Brain microvascular endothelial cell (primary cell): Measurements from ENCODE around the gene USP13.

Experiments
- DNase-seq: peaks from one replicate; pipeline ENCODE4 v3.0.0-alpha.2; 2020
- H3K27ac ChIP-seq: fragments of 250-450 bp; sonication (Bioruptor Pico); 2 replicates; pipeline ENCODE4 v1.5.1; 2020; ENCODE audit warnings: mild to moderate bottlenecking, moderate library complexity
- H3K27me3 ChIP-seq: fragments of 250-450 bp; sonication (Bioruptor Pico); replicated peaks from 2 replicates; pipeline ENCODE4 v1.5.1; 2020; ENCODE audit warnings: mild to moderate bottlenecking
- H3K36me3 ChIP-seq: fragments of 250-450 bp; sonication (Bioruptor Pico); replicated peaks from 2 replicates; pipeline ENCODE4 v1.5.1; 2020; ENCODE audit warnings: mild to moderate bottlenecking
- H3K4me3 ChIP-seq: 2 replicates; pipeline ENCODE4 v1.5.1; 2011; ENCODE audit warnings: low read depth, mild to moderate bottlenecking, control low read depth, low read length, moderate library complexity
- in situ Hi-C: cut with HindIII; loops from 2 replicates; pipeline ENCODE4 v1.10.0; 2017; ENCODE audit warnings: low sequenced_read_pairs, low pct_ligation_motif_present
- TF ChIP-seq, protein P1 (sequence below): IDR thresholded peaks from 2 replicates; pipeline ENCODE4 v1.5.1; 2011; ENCODE audit warnings: low read depth, mild to moderate bottlenecking, moderate library complexity, low read length, control low read depth, inconsistent platforms; ENCODE audit errors: missing control alignments

USP13 gene

GRCh38 chr3:179608931-179609720 lies 43.7 kb upstream of the USP13 start:
- H3K4me3 ChIP-seq: no peak overlapping the region
- DNase-seq: no peak
- in situ Hi-C loops: no loop called here
- no peak overlapping the region for H3K27ac ChIP-seq
- no peaks in the 10 kb centered on the region for H3K36me3 ChIP-seq
- H3K27me3 ChIP-seq: no peaks in the 10 kb centered on the region
- TF ChIP-seq, protein P1, sequence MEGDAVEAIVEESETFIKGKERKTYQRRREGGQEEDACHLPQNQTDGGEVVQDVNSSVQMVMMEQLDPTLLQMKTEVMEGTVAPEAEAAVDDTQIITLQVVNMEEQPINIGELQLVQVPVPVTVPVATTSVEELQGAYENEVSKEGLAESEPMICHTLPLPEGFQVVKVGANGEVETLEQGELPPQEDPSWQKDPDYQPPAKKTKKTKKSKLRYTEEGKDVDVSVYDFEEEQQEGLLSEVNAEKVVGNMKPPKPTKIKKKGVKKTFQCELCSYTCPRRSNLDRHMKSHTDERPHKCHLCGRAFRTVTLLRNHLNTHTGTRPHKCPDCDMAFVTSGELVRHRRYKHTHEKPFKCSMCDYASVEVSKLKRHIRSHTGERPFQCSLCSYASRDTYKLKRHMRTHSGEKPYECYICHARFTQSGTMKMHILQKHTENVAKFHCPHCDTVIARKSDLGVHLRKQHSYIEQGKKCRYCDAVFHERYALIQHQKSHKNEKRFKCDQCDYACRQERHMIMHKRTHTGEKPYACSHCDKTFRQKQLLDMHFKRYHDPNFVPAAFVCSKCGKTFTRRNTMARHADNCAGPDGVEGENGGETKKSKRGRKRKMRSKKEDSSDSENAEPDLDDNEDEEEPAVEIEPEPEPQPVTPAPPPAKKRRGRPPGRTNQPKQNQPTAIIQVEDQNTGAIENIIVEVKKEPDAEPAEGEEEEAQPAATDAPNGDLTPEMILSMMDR: no peak

- H3K27ac ChIP-seq: no peak overlapping the region
- no peaks in the 10 kb centered on the region for H3K36me3 ChIP-seq
- TF ChIP-seq, protein P1: no peak
- no peak for DNase-seq
- no peak overlapping the region for H3K4me3 ChIP-seq
- H3K27me3 ChIP-seq: no peaks in the 10 kb centered on the region
- in situ Hi-C loops: no loop called here
Observed at GRCh38 chr3:179610066-179610465, 42.8 kb upstream of the USP13 start.

GRCh38 chr3:179613807-179614206 lies 39.0 kb upstream of the USP13 start:
- Histone ChIP-seq H3K27me3 (no peaks in the 10 kb centered on the region), H3K36me3 (no peaks in the 10 kb centered on the region), H3K27ac (peak overlapping the region; percentile 51), H3K4me3 (no peak overlapping the region)
- in situ Hi-C loops: no loop called here
- TF ChIP-seq, protein P1: no peak
- peak; percentile 34 for DNase-seq

DNA sequence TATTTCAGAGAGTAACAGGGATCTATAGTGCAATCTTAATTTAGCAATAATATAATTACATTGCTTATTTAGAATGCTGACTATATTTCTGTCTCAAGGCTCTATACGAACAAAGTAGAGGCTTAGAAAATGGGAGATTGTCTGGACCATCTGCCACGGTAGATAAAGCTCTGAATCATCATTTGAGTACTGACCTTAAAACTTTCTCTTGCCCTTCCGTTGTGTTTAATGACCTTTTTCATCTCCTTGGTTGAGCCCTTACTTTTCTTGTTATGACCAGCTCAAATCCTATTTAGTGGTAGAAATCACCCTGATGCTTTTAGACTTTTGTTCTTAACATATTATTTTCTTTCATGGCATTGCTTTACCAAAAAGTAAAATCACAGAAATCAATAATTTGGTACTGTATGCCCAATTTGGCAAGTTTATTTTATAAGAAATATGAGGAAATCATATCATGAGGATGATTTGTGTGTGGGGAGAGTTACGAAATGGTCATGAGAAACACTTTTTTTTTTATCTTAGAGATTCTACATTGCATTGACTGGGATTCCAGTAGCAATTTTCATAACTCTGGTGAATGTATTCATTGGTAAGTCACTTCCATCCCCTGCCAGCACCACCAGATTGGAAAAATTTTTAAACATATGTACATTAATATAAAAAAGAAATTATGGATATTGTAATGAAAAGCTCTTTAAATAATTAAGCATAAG lies 37.2 kb upstream of the USP13 start:
- H3K27me3 ChIP-seq: no peaks in the 10 kb centered on the region
- no peak overlapping the region for H3K27ac ChIP-seq
- peaks cover 3% of the 10 kb centered on the region for H3K36me3 ChIP-seq
- TF ChIP-seq, protein P1: no peak
- no peak overlapping the region for H3K4me3 ChIP-seq
- in situ Hi-C loops: no loop called here
- no peak for DNase-seq

DNA sequence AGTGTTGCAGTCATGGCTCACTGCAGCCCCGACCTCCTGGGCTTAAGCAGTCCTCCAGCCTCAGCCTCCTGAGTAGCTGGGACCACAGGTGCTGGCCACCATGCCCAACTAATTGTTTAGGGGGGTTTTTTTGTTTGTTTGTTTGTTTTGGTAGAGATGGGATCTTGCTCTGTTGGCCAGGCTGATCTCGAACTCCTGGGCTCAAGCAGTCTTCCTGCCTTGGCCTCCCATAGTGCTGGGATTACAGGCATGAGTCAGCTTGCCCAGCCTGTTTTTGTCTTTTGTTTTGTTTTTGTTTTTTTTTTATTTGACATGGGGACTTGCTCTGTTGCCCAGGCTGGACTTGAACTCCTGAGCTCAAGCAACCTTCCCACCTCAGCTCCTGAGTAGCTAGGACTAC lies 30.8 kb upstream of the USP13 start:
- no peaks in the 10 kb centered on the region for H3K27me3 ChIP-seq
- in situ Hi-C loops: no loop called here
- H3K36me3 ChIP-seq: peaks cover 16% of the 10 kb centered on the region
- no peak for DNase-seq
- TF ChIP-seq, protein P1: no peak
- no peak overlapping the region for H3K4me3 ChIP-seq
- H3K27ac ChIP-seq: no peak overlapping the region
